ENCODE results near the gene TFIP11.
A peak's percentile ranks its signal among the peaks of the same experiment; 100 is the strongest.

TFIP11 gene

DNA sequence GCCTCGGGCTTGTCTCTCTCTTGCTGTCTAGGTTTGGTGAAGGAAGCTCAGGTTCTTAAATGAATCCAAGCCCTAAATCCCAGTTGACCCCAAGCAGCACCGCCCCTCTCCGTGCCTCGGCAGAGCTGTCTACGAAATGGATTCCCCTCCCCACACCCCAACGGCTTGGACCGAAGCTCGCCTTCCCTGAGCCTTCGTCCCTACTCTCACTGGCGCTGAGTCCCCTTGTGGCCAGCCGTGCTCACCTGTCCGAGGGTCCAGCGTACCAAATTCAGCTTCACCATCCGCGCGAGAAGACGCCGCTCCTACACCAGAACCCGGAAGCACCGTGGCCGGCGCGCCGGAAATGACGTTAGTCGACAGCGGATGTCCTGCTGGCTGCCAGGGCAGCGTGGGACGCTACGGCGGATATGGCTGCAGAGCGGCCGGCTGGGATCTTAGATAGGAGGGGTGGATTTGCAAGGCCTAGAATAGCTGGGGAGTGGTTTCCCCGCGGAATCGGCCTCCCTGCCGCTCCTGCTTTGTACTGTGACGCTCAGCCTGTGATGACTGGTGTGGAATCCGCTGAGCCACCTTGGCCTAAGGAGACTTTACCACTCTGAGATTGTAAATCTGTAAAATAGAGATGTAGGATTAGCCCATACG is at the start of gene TFIP11:
Gene TFIP11, minus strand, starts transcription at position 325 of the 645 bp plus-strand sequence. CDS start 2,201 bp downstream, outside the sequence.
- FAIRE-seq = peak; percentile 88
- DNase-seq (ENCODE audit: insufficient read length, low spot score) = peak; percentile 93

DNA sequence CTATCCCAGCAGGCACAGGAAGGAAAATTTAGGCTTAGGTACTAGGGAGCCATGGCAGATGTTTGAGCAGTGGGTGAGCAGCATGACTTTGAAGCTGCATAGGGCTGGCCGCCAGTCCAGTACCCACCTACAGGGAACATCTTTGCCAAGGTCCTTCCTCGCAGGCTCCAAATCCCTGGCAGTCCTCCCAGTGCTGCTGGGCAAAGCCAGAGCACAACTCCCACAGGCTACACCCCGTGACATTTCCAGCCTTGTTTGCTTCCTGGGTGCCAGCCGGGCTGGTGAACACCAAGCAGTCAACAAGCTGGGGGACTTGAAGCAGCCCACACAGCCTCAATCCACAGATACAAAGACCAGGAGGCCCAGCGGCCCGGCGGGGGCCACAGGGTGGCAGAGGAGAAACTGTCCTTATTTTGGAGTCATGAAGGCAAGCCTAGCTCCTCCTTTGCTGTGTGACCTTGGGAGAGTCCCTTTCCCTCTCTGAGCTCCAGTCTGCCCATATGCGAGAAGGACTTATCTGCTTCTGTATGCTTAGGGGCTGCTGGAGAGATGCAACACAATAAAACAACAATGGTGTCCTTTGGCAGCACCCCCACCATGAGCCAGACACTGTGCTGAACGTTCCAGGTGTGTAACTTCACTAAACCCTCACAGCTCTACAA is 49.6 kb upstream of the TFIP11 start:
- FAIRE-seq (no peak), DNase-seq (ENCODE audit: insufficient read length, low spot score) (no peak)

- FAIRE-seq (no peak), DNase-seq (ENCODE audit: insufficient read length, low spot score) (no peak)
Measured at GRCh38 chr22:26559961-26560575, 47.8 kb upstream of the TFIP11 start.

GRCh38 chr22:26558248-26558895 is 46.1 kb upstream of the TFIP11 start:
- DNase-seq (ENCODE audit: insufficient read length, low spot score) = no peak
- FAIRE-seq = no peak

DNA sequence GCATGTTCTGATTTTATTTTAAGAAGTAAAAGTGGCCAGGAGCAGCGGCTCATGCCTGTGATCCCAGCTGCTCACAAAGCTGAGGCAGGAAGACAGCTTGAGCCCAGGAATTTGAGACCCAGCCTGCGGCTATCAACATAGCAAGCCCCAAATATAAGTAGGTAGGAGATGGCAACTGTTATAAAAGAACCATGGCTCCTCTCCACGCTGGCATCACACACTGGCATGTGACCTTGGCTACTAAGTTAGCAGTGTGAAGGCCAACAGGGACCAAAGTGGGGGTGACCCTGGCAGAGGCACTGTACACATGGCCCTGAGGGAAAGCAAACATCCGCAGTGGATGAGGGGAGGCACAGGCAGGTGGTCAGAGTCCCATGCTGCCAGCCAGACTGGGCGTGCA is 44.6 kb upstream of the TFIP11 start:
- DNase-seq (ENCODE audit: insufficient read length, low spot score) (no peak), FAIRE-seq (no peak)

DNA sequence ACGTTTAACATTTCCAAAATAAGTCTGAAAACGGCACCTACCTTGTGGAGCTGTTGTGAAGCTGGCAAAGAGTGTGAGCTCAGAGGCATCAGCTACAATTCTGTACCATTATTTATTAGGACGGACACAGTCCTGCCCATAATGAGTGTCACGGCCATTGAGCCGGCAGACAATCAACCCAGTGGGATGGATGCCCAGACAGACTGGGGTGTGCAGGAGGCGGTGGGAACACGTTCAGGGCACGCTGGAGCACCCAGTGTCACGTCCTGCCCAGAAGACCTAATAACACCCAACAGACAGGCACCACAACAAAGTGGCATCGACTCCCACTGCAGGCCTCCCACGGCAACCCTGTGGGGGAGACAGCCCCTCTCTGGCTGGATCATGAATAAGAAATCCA is 43.2 kb upstream of the TFIP11 start:
- no peak for DNase-seq (ENCODE audit: insufficient read length, low spot score)
- FAIRE-seq = no peak

GRCh38 chr22:26554956-26555355 is 42.7 kb upstream of the TFIP11 start:
- DNase-seq (ENCODE audit: insufficient read length, low spot score) = no peak
- FAIRE-seq = no peak

- no peak for FAIRE-seq
Measured at GRCh38 chr22:26553056-26553752, 40.9 kb upstream of the TFIP11 start.

GRCh38 chr22:26552466-26552865 is 40.2 kb upstream of the TFIP11 start:
- DNase-seq (ENCODE audit: insufficient read length, low spot score) (no peak), FAIRE-seq (no peak)

More at GRCh38 chr22:26553056-26553752, 40.9 kb upstream of the TFIP11 start:
- DNase-seq (ENCODE audit: insufficient read length, low spot score) = no peak

DNA sequence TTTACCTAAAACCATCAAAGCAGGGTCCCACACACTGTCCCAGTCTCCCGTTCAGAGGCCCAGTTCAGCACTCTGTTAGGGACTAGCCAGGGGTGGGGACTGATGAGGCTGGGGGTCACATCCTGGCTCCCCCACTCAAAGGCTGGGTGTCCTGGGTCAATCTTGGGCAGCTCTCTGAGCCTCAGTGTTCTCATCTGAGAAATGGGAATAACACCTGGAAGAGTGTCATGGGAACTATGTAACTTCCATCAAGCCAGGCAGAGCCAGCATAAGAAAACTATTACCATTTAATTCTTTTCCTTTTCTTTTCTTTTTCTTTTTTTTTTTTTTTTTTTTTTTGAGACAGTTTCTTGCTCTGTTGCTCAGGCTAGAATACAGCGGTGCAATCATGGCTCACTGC is 39.3 kb upstream of the TFIP11 start:
- DNase-seq (ENCODE audit: insufficient read length, low spot score) (no peak), FAIRE-seq (no peak)

GRCh38 chr22:26550498-26551033 is 38.3 kb upstream of the TFIP11 start:
- DNase-seq (ENCODE audit: insufficient read length, low spot score) (no peak), FAIRE-seq (no peak)

GRCh38 chr22:26549902-26550497 is 37.7 kb upstream of the TFIP11 start:
- FAIRE-seq = no peak
- no peak for DNase-seq (ENCODE audit: insufficient read length, low spot score)

- no peak for DNase-seq (ENCODE audit: insufficient read length, low spot score)
- no peak for FAIRE-seq
Measured at GRCh38 chr22:26548984-26549383, 36.7 kb upstream of the TFIP11 start.

DNA sequence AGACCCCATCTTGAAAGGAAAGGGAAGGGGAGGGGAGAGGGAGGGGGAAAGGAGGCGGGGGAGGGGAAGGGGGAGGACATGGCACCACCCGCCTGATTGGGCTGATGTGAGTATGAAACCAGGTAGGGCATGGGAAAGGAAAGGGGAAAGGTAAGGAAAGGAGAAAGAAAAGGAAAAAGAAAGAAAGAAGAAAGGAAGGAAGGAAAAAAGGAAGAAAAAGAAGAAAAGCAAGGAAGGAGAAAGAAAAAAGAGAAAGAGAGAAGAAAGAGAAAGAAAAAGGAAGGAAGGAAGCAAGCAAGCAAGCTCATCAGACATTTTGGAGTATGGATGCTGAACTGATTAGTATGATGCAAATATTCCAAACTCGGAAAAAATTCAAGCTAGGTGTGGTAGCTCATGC is 36.0 kb upstream of the TFIP11 start:
- no peak for DNase-seq (ENCODE audit: insufficient read length, low spot score)
- FAIRE-seq = no peak

- DNase-seq (ENCODE audit: insufficient read length, low spot score) = no peak
- FAIRE-seq = no peak
Measured at GRCh38 chr22:26547837-26548236, 35.6 kb upstream of the TFIP11 start.

GRCh38 chr22:26547426-26547825 is 35.2 kb upstream of the TFIP11 start:
- FAIRE-seq = no peak
- no peak for DNase-seq (ENCODE audit: insufficient read length, low spot score)

GRCh38 chr22:26546282-26546681 is 34.0 kb upstream of the TFIP11 start:
- no peak for FAIRE-seq
- DNase-seq (ENCODE audit: insufficient read length, low spot score) = no peak

GRCh38 chr22:26545827-26546226 is 33.6 kb upstream of the TFIP11 start:
- FAIRE-seq (no peak), DNase-seq (ENCODE audit: insufficient read length, low spot score) (no peak)

GRCh38 chr22:26545385-26545784 is 33.1 kb upstream of the TFIP11 start:
- FAIRE-seq = no peak
- no peak for DNase-seq (ENCODE audit: insufficient read length, low spot score)

GRCh38 chr22:26544489-26544888 is 32.2 kb upstream of the TFIP11 start:
- no peak for FAIRE-seq
- DNase-seq (ENCODE audit: insufficient read length, low spot score) = no peak
